ENCODE measurements around the gene NRN1. TPM values are rescaled to one million over a fixed set of nuclear protein-coding genes. Genes with fewer than 3 reads are reported as not detected.

NRN1 gene
- polyA plus RNA-seq, 10 donors = 22.3 to 42.3 (median 26.6) TPM

GRCh38 chr6:6003621-6004366, 2.9 kb downstream of the NRN1 start:
- peak in 2 of 3 donors; percentile 56 to 89 for DNase-seq

- DNase-seq = peak in 1 of 3 donors; percentile 46
Measured at GRCh38 chr6:6002848-6003620, 3.7 kb downstream of the NRN1 start.

- peak in 1 of 3 donors; percentile 46 for DNase-seq
Measured at GRCh38 chr6:6002005-6002847, 4.5 kb downstream of the NRN1 start.

DNA sequence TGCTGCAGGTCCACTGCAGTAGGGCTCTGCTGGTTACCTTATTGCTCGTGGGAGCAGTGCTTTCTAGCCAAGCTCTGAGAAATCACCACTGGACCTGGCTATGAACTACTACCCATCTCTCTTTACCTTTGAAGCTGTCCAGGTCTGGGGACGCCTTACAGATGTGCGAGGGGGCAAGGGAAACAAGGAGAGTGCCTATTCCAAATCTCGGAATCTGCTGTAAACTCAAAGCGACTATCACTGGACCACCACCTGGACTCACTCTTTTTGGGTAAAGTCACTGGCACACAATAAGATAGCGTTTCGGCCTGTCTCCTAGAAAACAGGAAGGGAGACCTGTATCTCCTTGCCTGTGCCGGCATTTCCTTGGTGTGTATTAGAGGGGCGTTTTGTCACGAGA, 5.3 kb downstream of the NRN1 start:
- no peak for DNase-seq

DNA sequence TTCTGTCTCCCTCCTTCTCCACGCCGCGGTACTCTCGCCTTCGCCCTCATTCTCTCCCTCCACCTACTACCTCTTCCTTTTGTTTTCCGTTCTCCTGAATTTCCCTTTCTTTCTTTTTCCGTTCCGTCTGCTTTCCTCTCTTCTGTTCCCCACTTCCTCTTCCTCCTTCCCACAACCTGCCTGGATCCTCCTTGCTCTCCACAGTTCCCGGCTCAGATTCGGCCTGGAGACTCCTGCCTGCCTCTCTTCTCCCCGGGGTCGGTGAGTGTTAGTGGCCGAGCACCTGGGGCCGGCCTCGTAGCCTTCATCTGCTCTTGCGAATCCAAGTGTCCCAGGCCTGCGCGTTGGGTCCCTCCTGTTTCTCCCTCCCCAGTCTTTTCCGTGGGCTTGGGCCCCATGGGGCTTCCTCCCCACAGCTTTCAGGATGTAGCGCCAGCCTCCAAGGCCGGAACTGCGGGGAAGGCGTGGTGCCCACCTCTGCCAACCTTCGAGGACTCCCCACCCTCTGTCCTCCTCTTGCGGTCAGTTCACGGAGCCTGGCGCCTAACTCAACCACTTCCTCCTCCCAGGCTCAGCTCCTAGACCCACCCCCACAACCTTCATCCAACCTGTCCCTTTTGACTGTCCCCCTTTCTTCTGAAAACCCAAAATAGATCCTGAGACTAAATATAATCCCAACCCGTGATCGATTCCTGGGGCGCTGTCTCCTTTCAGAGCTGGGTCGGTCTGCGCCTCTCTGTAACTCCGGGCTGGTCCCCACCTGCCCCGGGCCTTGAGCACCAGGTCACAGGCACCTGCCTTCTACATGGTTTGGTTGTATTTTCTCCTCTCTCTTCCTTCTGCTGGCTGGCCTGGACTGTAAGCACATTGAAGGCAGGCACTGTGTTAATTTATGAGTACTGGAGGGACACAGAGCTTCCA, 6.8 kb downstream of the NRN1 start:
- DNase-seq = no peak

- peak in 2 of 3 donors; percentile 46 to 80 for DNase-seq
Measured at GRCh38 chr6:5998711-5999687, 7.7 kb downstream of the NRN1 start.

DNA sequence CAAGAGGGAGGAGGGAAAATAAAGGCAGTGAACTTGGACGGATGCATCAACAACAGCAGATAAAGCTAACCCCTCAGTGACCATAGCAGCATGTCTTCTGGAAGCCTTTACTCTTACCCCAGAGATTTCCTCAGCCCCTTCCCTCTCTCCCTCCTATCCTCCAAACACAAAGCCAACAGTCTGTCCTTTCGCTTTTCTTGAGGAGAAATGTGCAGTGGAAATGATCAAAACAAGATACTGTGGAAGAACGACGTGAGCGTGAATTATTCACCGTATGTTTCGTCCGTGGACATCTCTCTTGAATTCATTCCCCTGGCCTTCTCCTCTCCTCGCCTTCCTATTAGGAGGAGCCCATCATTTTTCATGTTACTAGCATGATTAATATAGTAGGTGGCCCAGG, 8.5 kb downstream of the NRN1 start:
- DNase-seq = peak in 1 of 3 donors; percentile 54

DNA sequence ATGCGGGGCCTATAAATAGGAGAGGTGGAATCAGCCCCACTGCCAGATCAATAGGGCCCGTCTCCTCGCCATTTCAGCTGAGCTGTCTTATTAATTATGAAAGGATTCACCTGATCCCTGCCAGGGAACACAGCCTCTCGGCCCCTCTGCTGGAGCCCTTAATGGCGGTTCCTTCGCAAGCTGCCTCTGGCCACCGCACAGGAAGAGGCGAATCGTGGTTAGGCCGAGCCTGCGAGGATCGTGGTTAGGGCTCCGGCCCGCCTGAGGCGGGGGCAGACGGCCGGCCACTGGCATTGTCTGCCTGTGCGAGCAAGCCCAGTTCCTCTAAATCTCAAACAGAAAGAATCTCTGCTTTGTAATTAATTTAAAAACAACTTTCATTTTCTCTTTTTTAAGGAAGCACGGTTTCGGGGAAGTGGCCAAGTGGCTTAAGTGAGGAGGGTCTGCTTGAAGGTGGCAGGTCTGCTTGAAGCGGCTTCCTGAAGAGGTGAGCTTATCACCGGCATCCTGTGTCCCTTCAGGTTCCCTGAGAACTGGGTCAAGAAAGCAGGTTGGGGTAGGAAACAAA, 9.2 kb downstream of the NRN1 start:
- peak in 1 of 3 donors; percentile 75 for DNase-seq

- peak; percentile 59 to 87 (median 76) for DNase-seq
Measured at GRCh38 chr6:5996714-5997419, 9.9 kb downstream of the NRN1 start.

- peak; percentile 79 to 94 (median 88) for DNase-seq
Measured at GRCh38 chr6:5995949-5996713, 10.6 kb downstream of the NRN1 start.

DNA sequence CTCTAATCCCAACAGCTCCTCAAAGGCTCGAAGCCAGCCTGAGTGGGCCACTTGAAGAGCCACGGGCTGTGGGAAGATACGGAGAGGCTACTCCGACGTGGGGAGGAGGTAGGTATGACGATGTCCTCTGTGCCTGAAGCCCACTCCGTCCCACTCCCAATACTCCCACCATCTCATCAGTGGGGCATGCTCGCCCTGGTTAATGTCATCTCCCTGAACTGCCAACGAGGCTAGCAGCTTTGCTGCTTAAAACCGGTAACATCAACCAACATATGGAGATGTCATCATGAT, 11.1 kb downstream of the NRN1 start:
- DNase-seq = no peak

DNA sequence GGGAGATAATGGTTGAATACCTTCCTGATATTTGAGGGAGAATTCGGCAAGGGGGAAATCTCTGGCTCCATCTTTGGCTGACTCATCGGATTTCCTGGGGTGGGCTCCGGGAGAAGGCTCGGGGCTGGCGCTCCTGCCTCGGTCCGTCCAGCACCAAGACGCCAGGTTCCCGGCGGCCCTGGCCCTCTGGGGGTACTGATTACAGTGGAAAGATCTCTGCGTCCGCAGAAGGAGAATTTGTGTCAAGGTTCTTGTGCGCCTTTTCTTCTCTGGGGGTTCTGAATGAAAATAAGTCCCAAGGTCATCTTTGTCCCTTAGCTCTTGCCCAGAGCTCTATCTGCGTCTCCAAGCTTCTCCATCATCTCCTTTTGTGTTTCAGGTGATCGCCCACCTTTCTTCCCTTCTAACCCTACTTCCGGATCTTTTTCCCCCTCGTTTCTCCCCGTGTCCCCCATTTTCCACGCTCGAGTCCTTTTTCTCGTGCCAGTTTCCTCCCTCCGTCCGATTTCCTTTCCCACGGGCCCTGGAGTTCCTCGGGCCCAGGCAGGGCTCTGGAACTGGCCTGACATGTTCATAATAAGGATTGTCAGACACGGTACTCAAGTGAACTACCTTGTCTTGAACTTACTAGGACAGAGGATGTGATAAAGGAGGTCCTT, 11.6 kb downstream of the NRN1 start:
- no peak for DNase-seq

GRCh38 chr6:5994234-5994998, 12.3 kb downstream of the NRN1 start:
- peak in 1 of 3 donors; percentile 15 for DNase-seq

- DNase-seq = peak in 1 of 3 donors; percentile 36
Measured at GRCh38 chr6:5992551-5993225, 14.0 kb downstream of the NRN1 start.

GRCh38 chr6:5990786-5991185, 15.9 kb downstream of the NRN1 start:
- DNase-seq = no peak

DNA sequence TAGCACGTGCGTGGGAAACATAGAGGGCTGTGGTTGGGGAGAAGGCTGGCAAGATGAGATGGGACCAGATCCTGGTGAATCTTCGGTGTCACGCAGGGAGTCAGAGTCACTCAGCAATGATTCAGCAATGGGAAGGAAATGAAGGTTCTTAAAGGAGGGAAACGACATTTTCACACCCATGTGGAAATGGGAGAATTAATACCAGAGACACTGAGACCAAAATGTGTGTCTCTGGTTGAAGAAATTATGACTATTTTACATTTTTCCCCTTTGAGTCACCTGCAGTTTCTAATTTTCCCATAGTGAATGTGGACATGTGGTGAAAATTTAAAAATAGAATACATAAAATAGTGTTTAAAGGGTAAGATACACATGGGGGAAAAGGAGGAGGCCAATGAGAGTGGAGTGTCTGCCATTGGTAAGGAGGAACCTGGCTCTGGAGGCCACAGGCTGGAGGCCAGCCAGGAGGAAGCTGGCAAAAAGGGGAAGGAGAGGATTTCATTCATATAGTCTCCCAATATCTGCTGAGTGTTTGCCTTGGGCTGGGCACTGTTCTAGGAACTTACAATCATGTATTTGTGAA, 17.5 kb downstream of the NRN1 start:
- DNase-seq = peak in 2 of 3 donors; percentile 57 to 84

All from muscle of back (tissue), 11 donors.